ENCODE data around the gene BASP1. TPM values are rescaled to one million over a fixed set of nuclear protein-coding genes. Genes with fewer than 3 reads are reported as not detected.
A peak's percentile ranks its signal among the peaks of the same experiment; 100 is the strongest.

Gene BASP1, protein sequence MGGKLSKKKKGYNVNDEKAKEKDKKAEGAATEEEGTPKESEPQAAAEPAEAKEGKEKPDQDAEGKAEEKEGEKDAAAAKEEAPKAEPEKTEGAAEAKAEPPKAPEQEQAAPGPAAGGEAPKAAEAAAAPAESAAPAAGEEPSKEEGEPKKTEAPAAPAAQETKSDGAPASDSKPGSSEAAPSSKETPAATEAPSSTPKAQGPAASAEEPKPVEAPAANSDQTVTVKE
- total RNA-seq (100 to 1,000 TPM; 113 to 163 TPM), polyA plus RNA-seq (ENCODE audit: insufficient read length in 2 of 2) (100 to 1,000 TPM; 581 to 700 TPM)
- long read RNA-seq, donor 1, transcript BASP1-201 (2 exons, 1,878 nt) = major isoform, 232 of 742 reads
- long read RNA-seq, donor 1, partial matches to known transcripts = 510 of 742 reads
- long read RNA-seq, donor 1, other reads (novel, unspliced or antisense) = 0 of 742 reads
- long read RNA-seq, donor 2, transcript BASP1-201 (2 exons, 1,878 nt) = major isoform, 120 of 359 reads
- long read RNA-seq, donor 2, partial matches to known transcripts = 239 of 359 reads
- long read RNA-seq, donor 2, other reads (novel, unspliced or antisense) = 0 of 359 reads
- long read RNA-seq, donor 3, transcript BASP1-201 (2 exons, 1,878 nt) = major isoform, 146 of 146 reads
- long read RNA-seq, donor 3, partial matches to known transcripts = 0 of 146 reads
- long read RNA-seq, donor 3, other reads (novel, unspliced or antisense) = 0 of 146 reads
- long read RNA-seq, donor 4, transcript BASP1-201 (2 exons, 1,878 nt) = major isoform, 28 of 28 reads
- long read RNA-seq, donor 4, partial matches to known transcripts = 0 of 28 reads
- long read RNA-seq, donor 4, other reads (novel, unspliced or antisense) = 0 of 28 reads

DNA sequence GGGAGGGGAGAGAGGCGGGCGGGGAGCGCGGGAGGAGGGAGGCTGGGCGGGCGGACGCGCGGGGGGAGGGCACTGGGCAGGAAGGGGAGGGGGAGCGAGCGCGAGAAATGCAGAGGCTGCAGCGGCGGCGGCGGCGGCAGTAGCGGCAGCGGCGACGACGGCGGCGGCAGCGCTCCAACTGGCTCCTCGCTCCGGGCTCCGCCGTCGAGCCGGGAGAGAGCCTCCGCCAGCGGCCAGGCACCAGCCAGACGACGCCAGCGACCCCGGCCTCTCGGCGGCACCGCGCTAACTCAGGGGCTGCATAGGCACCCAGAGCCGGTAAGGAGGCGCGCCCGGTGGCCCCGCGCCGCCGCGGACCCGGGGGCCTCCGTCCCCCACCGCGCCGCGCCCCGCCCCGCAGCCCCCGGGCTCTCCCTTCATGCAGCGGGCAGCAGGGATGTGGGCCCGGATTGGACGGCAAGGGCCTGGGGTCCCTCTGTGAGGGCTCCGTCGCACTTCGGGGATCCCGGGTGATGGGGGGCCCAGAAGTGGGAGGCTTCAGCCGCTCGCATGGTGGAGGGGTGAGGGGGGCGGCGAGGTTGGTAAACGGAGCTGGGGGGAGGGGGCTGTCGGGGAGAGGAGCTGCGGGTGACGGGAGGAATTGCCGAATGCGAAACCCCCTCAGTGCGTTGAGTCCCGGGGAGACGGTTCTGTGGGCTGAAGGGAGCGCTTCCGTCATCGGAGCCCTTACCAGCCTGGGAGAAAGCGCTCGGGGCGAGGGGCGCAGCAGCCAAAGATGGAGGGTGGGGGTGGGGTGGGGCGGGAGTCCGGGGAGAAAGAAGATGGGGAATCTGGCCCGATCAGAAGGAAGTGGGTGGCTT is at the start of gene BASP1:
Gene BASP1 (plus strand): TSS at position 139 of the 860 bp plus-strand sequence. CDS start 57,586 bp downstream, outside the sequence.
- peak within 1 kb of the TSS; percentile 79 for H3K4me3 ChIP-seq (ENCODE audit: low read depth, low read length)
- H3K27me3 ChIP-seq (ENCODE audit: control insufficient read depth, insufficient read depth, low read length) = no peaks in the 10 kb centered on the region
- peak within 1 kb of the TSS; percentile 82 for H3K27ac ChIP-seq (ENCODE audit: low read depth, low read length)
- under 1% methylated on average over 79 of the region's 89 CpGs for WGBS (ENCODE audit: insufficient coverage)
- peaks cover 8% of the 10 kb centered on the region for H3K4me1 ChIP-seq (ENCODE audit: control insufficient read depth, insufficient read depth, low read length)
- peak in 3 of 6 donors; percentile 84 to 97 (median 86) for DNase-seq (ENCODE audit: low read depth in 4 of 6, low spot score in 6 of 6)
- no peaks in the 10 kb centered on the region for H3K36me3 ChIP-seq (ENCODE audit: control insufficient read depth, insufficient read depth, low read length)
- no peaks in the 10 kb centered on the region for H3K9me3 ChIP-seq (ENCODE audit: control insufficient read depth, insufficient read depth, low read length)

DNA sequence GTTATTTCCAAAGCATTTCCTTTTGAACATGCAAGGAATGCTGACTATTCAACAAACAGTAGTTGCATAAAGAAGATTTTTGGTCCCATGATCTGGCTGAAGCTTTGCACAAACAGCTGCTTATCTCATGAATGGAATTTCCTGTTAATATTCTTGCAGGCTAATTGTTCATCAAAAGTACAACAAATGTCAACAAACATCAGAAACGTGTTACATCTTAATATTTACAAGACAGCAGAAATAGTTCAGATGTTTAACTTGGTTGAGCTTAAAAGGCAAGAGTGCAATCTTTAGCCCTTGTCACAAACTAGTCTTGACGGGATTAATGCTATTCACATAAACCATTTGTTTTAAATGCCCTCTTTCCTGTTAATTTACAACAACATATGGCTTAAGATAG is 47.9 kb upstream of the BASP1 start:
- no peak overlapping the region for H3K4me3 ChIP-seq (ENCODE audit: low read depth, low read length)
- H3K27me3 ChIP-seq (ENCODE audit: control insufficient read depth, insufficient read depth, low read length) = no peaks in the 10 kb centered on the region
- no peaks in the 10 kb centered on the region for H3K36me3 ChIP-seq (ENCODE audit: control insufficient read depth, insufficient read depth, low read length)
- DNase-seq (ENCODE audit: low read depth in 4 of 6, low spot score in 6 of 6) = no peak
- no CpG with 5 or more reads among the region's 2 CpGs for WGBS (ENCODE audit: insufficient coverage)
- H3K4me1 ChIP-seq (ENCODE audit: control insufficient read depth, insufficient read depth, low read length) = no peaks in the 10 kb centered on the region
- H3K27ac ChIP-seq (ENCODE audit: low read depth, low read length) = no peak overlapping the region
- H3K9me3 ChIP-seq (ENCODE audit: control insufficient read depth, insufficient read depth, low read length) = no peaks in the 10 kb centered on the region

DNA sequence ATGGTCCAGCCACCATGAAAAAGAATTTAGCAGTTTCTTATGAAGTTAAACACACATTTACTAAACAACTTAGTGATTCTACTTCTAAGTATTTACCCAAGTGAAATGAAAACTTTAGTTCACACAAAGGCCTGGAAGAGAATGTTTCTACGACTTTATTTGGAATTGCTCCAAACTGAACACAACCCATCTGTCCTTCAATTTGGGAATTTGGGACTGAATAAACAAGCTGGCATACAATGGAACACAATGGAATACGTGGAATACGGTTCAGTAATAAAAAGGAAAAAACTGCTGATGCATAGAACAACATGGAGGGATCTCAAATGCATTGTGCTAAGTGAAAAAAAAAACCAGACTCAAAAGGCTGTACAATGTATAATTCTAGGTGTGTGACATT is 44.6 kb upstream of the BASP1 start:
- peak in 2 of 6 donors; percentile 48 to 61 for DNase-seq (ENCODE audit: low read depth in 4 of 6, low spot score in 6 of 6)
- no peak overlapping the region for H3K4me3 ChIP-seq (ENCODE audit: low read depth, low read length)
- no peak overlapping the region for H3K27ac ChIP-seq (ENCODE audit: low read depth, low read length)
- H3K36me3 ChIP-seq (ENCODE audit: control insufficient read depth, insufficient read depth, low read length) = no peaks in the 10 kb centered on the region
- no peaks in the 10 kb centered on the region for H3K9me3 ChIP-seq (ENCODE audit: control insufficient read depth, insufficient read depth, low read length)
- no CpG with 5 or more reads among the region's 3 CpGs for WGBS (ENCODE audit: insufficient coverage)
- H3K4me1 ChIP-seq (ENCODE audit: control insufficient read depth, insufficient read depth, low read length) = no peaks in the 10 kb centered on the region
- H3K27me3 ChIP-seq (ENCODE audit: control insufficient read depth, insufficient read depth, low read length) = no peaks in the 10 kb centered on the region

DNA sequence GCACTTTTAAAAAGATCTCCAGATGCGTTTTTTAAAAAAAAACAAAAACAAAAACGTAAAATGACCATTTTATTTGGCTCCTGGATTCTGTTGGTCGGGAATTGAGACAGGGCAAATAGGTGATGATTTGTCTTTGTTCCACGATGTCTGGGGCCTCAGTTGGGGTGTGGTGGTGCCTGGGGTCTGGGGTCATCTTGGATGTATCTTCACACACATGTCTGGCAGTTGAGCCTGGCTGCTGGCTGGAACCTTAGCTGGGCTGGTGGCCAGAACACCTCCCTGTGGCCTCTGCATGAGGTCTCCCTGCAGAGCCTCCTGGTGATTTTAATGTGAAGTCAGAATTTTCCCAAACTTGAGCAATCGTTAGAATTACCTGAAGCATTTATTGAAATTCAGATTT is 42.5 kb upstream of the BASP1 start:
- Histone ChIP-seq H3K27ac (ENCODE audit: low read depth, low read length) (no peak overlapping the region), H3K4me1 (ENCODE audit: control insufficient read depth, insufficient read depth, low read length) (no peaks in the 10 kb centered on the region), H3K36me3 (ENCODE audit: control insufficient read depth, insufficient read depth, low read length) (no peaks in the 10 kb centered on the region), H3K4me3 (ENCODE audit: low read depth, low read length) (no peak overlapping the region), H3K27me3 (ENCODE audit: control insufficient read depth, insufficient read depth, low read length) (no peaks in the 10 kb centered on the region), H3K9me3 (ENCODE audit: control insufficient read depth, insufficient read depth, low read length) (no peaks in the 10 kb centered on the region)
- WGBS (ENCODE audit: insufficient coverage) = 90% methylated on average over 4 of the region's 5 CpGs
- no peak for DNase-seq (ENCODE audit: low read depth in 4 of 6, low spot score in 6 of 6)

DNA sequence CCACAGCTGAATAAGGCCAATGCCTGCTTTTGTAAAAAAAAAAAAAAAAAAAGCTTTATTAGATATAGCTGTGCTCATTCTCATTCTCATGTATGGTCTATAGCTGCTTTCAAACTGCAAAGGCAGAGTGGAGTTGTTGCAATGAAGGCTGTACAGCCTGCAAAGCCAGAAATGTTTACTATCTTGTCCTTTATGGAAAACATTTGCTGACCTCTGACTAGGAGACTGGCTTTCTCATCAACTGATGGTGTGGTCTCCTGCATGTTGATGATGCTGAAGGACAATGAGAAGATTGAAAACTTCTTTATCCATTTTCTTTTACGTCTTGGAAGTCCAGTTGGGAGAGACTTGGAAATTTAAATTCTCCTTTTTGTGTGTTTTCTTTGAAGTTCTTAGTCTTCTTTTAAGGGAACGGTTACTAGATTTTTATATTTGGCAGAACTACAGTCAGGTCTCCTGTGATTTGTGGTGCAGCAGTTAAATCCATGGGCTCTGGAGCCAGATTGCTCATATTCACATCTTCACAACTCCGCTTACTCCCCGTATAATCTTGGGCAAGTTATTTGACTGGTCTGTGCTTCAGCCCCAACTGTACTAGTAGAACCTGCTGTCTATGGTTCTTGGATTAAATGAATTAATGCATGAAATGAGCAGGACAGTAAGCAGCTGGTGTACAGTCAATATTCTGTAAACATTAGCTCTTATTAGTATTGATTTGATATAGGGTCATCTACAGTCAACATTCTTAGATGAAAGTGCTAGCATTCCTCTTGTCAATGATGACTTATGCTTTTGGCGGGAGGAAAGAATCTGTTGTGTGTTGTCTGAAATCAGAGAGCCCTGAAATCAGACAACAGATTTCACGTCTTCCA is 39.7 kb upstream of the BASP1 start:
- no peak for DNase-seq (ENCODE audit: low read depth in 4 of 6, low spot score in 6 of 6)
- H3K27ac ChIP-seq (ENCODE audit: low read depth, low read length) = no peak overlapping the region
- no peaks in the 10 kb centered on the region for H3K36me3 ChIP-seq (ENCODE audit: control insufficient read depth, insufficient read depth, low read length)
- 100% methylated on average over 1 of the region's 6 CpGs for WGBS (ENCODE audit: insufficient coverage)
- no peak overlapping the region for H3K4me3 ChIP-seq (ENCODE audit: low read depth, low read length)
- H3K9me3 ChIP-seq (ENCODE audit: control insufficient read depth, insufficient read depth, low read length) = no peaks in the 10 kb centered on the region
- no peaks in the 10 kb centered on the region for H3K27me3 ChIP-seq (ENCODE audit: control insufficient read depth, insufficient read depth, low read length)
- no peaks in the 10 kb centered on the region for H3K4me1 ChIP-seq (ENCODE audit: control insufficient read depth, insufficient read depth, low read length)

DNA sequence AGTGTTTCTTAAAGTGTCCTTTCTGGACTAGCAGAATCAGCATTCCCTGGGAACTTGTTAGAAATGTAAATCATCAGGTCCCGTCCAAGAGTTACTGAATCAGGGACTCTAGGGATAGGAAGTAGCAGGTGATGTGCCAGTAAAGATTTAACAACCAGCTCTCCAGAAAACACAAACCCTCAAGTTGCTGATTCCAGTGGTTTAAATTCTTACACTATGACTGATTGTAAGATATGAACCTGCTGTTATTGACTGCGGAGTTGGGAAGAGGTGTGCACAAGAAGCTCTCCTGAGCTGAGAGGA is 39.1 kb upstream of the BASP1 start:
- Histone ChIP-seq H3K36me3 (ENCODE audit: control insufficient read depth, insufficient read depth, low read length) (no peaks in the 10 kb centered on the region), H3K4me1 (ENCODE audit: control insufficient read depth, insufficient read depth, low read length) (no peaks in the 10 kb centered on the region), H3K27me3 (ENCODE audit: control insufficient read depth, insufficient read depth, low read length) (no peaks in the 10 kb centered on the region), H3K9me3 (ENCODE audit: control insufficient read depth, insufficient read depth, low read length) (no peaks in the 10 kb centered on the region), H3K27ac (ENCODE audit: low read depth, low read length) (no peak overlapping the region), H3K4me3 (ENCODE audit: low read depth, low read length) (no peak overlapping the region)
- no peak for DNase-seq (ENCODE audit: low read depth in 4 of 6, low spot score in 6 of 6)
- 100% methylated on average over 1 of the region's 2 CpGs for WGBS (ENCODE audit: insufficient coverage)

DNA sequence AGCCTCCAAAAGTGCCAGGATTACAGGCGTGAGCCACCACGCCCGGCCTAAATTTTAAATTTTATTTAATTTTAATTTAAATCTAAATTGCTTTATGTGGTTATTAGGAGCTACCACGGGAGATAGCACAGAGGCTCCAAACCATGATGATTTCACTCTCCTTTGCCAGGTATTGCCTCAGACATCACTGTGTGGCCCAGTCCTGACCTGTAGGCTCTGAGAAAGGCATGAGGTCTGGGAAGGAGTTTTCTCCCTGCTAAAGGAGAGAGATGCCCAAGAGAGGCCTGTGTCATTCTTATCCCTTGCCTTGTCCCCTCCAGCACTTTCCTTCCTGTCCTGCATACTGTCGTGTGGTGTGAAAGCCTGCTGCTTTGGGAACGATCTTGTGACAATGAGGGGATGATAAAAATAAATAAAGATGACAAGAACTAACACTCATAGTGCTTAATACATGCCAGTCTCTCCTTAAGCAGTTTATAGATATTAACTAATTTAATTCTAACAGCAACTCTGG is 37.0 kb upstream of the BASP1 start:
- no CpG with 5 or more reads among the region's 6 CpGs for WGBS (ENCODE audit: insufficient coverage)

DNA sequence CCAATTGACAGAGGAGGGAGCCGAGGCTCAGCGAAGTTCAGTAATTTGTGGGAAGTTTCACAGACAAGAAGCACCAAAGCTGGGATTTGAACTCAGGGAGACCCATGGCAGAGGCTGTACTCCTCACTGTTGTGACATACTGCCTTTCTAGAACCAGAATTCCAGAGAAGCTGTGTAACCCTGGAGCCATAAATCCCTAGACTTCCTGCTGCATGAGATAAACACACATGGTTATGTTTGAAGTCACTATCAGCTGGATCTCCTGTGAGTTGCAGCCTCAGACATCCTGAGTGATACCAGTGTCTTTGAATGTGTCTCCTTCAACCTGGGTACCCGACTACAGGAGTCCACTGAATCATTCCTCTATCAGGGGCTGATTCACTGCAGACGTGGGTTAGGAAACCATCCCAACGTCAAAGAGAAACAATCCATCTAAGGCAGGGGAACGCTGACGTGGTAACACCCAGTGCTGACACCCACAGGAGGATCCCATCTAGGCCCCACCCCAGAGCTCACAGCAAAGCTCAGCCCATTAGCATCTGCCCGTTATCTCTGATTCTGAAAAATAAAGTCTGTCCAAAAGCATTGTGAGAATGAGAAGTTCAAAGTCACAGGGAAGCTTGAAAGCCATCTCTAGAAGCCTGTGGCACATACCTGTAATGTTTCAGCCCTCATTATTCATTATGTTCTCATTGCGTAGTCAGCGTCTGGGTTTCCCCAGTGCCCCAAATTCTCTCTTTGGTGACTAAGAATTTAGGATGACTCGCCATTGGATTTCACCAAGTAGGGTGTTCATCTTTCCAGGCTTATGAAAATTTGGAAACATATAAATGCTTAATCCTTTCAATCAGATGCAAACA is 36.3 kb upstream of the BASP1 start:
- Histone ChIP-seq H3K9me3 (ENCODE audit: control insufficient read depth, insufficient read depth, low read length) (no peaks in the 10 kb centered on the region), H3K4me3 (ENCODE audit: low read depth, low read length) (no peak overlapping the region), H3K27ac (ENCODE audit: low read depth, low read length) (no peak overlapping the region), H3K36me3 (ENCODE audit: control insufficient read depth, insufficient read depth, low read length) (no peaks in the 10 kb centered on the region), H3K4me1 (ENCODE audit: control insufficient read depth, insufficient read depth, low read length) (no peaks in the 10 kb centered on the region), H3K27me3 (ENCODE audit: control insufficient read depth, insufficient read depth, low read length) (no peaks in the 10 kb centered on the region)
- no peak for DNase-seq (ENCODE audit: low read depth in 4 of 6, low spot score in 6 of 6)
- 79% methylated on average over 5 of the region's 11 CpGs for WGBS (ENCODE audit: insufficient coverage)

More for the DNA sequence above, 37.0 kb upstream of the BASP1 start:
- Histone ChIP-seq H3K27ac (ENCODE audit: low read depth, low read length) (no peak overlapping the region), H3K36me3 (ENCODE audit: control insufficient read depth, insufficient read depth, low read length) (no peaks in the 10 kb centered on the region), H3K9me3 (ENCODE audit: control insufficient read depth, insufficient read depth, low read length) (no peaks in the 10 kb centered on the region), H3K27me3 (ENCODE audit: control insufficient read depth, insufficient read depth, low read length) (no peaks in the 10 kb centered on the region), H3K4me3 (ENCODE audit: low read depth, low read length) (no peak overlapping the region), H3K4me1 (ENCODE audit: control insufficient read depth, insufficient read depth, low read length) (no peaks in the 10 kb centered on the region)
- no peak for DNase-seq (ENCODE audit: low read depth in 4 of 6, low spot score in 6 of 6)
